Measurements from ENCODE around the gene SFXN5.

The SFXN5 gene

GRCh38 chr2:72984172-72984671 is 87.3 kb downstream of the SFXN5 start:
- DNase-seq (ENCODE audit: low read depth, low spot score), result no peak
- no peak for TF ChIP-seq CTCF (IDR thresholded peaks at IDR 0.05; ENCODE audit: insufficient read depth, low read length, missing control alignments)
- H3K4me3 ChIP-seq (ENCODE audit: low read depth, low read length), result no peak overlapping the region
- POLR2A ChIA-PET, result no interaction called here
- CTCF ChIA-PET, result interaction anchor here (1.2 to 27.0 kb wide), 6 partner anchors 10 to 176 kb away, joined by 3 to 502 read pairs (median 18); no protein-coding TSS in a partner anchor

GRCh38 chr2:72983500-72984161 is 87.9 kb downstream of the SFXN5 start:
- CTCF ChIA-PET, result interaction anchor here (1.1 to 27.0 kb wide), 6 partner anchors 9 to 177 kb away, joined by 3 to 502 read pairs (median 18); no protein-coding TSS in a partner anchor
- no peak for DNase-seq (ENCODE audit: low read depth, low spot score)
- TF ChIP-seq CTCF (IDR thresholded peaks at IDR 0.05; ENCODE audit: insufficient read depth, low read length, missing control alignments), result no peak
- POLR2A ChIA-PET, result no interaction called here
- H3K4me3 ChIP-seq (ENCODE audit: low read depth, low read length), result no peak overlapping the region

GRCh38 chr2:72982781-72983499 is 88.6 kb downstream of the SFXN5 start:
- no peak for TF ChIP-seq CTCF (IDR thresholded peaks at IDR 0.05; ENCODE audit: insufficient read depth, low read length, missing control alignments)
- DNase-seq (ENCODE audit: low read depth, low spot score), result no peak
- POLR2A ChIA-PET, result no interaction called here
- CTCF ChIA-PET, result interaction anchor here (1.0 to 27.0 kb wide), 7 partner anchors 8 to 178 kb away, joined by 3 to 502 read pairs (median 8); no protein-coding TSS in a partner anchor
- H3K4me3 ChIP-seq (ENCODE audit: low read depth, low read length), result no peak overlapping the region

- CTCF ChIA-PET, result interaction anchor here (1.0 to 27.0 kb wide), 5 partner anchors 8 to 104 kb away, joined by 3 to 502 read pairs (median 4); no protein-coding TSS in a partner anchor
- no peak overlapping the region for H3K4me3 ChIP-seq (ENCODE audit: low read depth, low read length)
- DNase-seq (ENCODE audit: low read depth, low spot score), result no peak
- POLR2A ChIA-PET, result no interaction called here
- TF ChIP-seq CTCF (IDR thresholded peaks at IDR 0.05; ENCODE audit: insufficient read depth, low read length, missing control alignments), result no peak
Measured at GRCh38 chr2:72982219-72982618, 89.3 kb downstream of the SFXN5 start.

- ChIA-PET POLR2A (no interaction called here), CTCF (interaction anchor here (1.0 to 27.0 kb wide), 8 partner anchors 7 to 195 kb away, joined by 3 to 502 read pairs (median 7); partner anchors contain the start of gene SPR)
- no peak for TF ChIP-seq CTCF (IDR thresholded peaks at IDR 0.05; ENCODE audit: insufficient read depth, low read length, missing control alignments)
- H3K4me3 ChIP-seq (ENCODE audit: low read depth, low read length), result no peak overlapping the region
- no peak for DNase-seq (ENCODE audit: low read depth, low spot score)
Measured at GRCh38 chr2:72981536-72981935, 90.0 kb downstream of the SFXN5 start.

Measured in AG04449 (cell line).